ENCODE results near the gene PVR. TPM values are rescaled to one million over a fixed set of nuclear protein-coding genes. Genes with fewer than 3 reads are reported as not detected.

The PVR gene
- total and polyA plus RNA-seq, 10 of the 15 experiments (the other 5 are each of a cell fraction or from before 2014, with no cell fraction given): 0.07 to 4.0 (median 1.9) TPM

DNA sequence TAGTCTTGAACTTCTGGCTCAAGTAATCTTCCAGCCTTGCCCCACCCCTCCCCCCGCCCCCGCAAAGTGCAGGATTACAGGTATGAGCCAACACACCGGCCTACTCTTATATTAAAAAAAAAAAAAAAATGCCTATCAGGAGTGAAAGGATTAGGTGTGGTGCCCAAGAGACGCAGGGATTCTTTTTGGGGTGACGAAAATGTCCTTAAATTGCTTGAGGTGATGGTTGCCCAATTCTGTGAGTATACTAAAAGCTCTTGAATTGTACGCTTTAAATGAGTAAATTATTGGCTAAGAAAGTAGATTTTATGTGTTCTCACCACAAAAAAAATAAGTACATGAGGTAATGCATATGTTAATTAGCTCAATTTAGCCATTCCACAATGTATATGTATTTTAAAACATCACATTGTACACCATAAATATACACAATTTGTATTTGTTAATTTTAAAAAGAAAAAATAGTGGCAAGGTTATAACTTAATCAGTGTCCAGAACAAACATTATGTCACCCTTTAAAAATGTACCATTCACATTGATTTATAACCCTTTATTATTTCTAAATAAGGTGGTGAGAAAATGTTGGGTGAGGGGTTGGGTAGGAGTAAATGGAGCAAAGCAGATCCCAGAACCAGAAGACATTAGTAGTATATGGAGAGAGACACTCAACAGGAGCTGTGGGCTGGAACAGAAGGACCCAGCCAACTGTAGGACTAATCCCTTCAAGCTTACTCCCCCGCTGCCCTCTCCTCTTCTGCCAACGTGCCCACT is 26.4 kb upstream of the PVR start:
- H3K79me2 ChIP-seq (ENCODE audit: control insufficient read depth, insufficient read depth, low read length): no peaks in the 10 kb centered on the region
- H4K20me1 ChIP-seq (ENCODE audit: control insufficient read depth, insufficient read depth): no peaks in the 10 kb centered on the region
- RAD21 ChIA-PET (ENCODE audit: unreplicated experiment): no interaction called here
- no peak overlapping the region for H3K27ac ChIP-seq (ENCODE audit: control insufficient read depth, insufficient read depth)
- no peaks in the 10 kb centered on the region for H3K9me3 ChIP-seq (replicated peaks; ENCODE audit: control insufficient read depth, insufficient read depth, low read length)
- no peaks in the 10 kb centered on the region for H3K4me1 ChIP-seq (ENCODE audit: control insufficient read depth, insufficient read depth, low read length)
- TF ChIP-seq NFYA (IDR thresholded peaks at IDR 0.05; ENCODE audit: borderline replicate concordance, low read depth, low read length) (no peak), ZNF24 (IDR thresholded peaks at IDR 0.05) (no peak), SPI1 (IDR thresholded peaks at IDR 0.05; ENCODE audit: borderline replicate concordance, insufficient read depth, low read depth, low read length) (no peak), EZH2 (IDR thresholded peaks at IDR 0.05; ENCODE audit: borderline replicate concordance, control insufficient read depth, low read depth, low read length) (no peak), JUNB (IDR thresholded peaks at IDR 0.05) (no peak), EED (IDR thresholded peaks at IDR 0.05; ENCODE audit: low read depth) (no peak), CBFB (IDR thresholded peaks at IDR 0.05; ENCODE audit: low read depth) (no peak), JUND (IDR thresholded peaks at IDR 0.05; ENCODE audit: low read depth, low read length) (no peak), ATF7 (IDR thresholded peaks at IDR 0.05; ENCODE audit: low read depth) (no peak), EGR1 (IDR thresholded peaks at IDR 0.05; ENCODE audit: borderline replicate concordance in 1 of 2, low read depth in 2 of 2, low read length in 2 of 2) (no peak), TCF3 (IDR thresholded peaks at IDR 0.05; ENCODE audit: borderline replicate concordance, insufficient read depth, low read depth, low read length) (no peak)
- TF ChIP-seq, protein P1, sequence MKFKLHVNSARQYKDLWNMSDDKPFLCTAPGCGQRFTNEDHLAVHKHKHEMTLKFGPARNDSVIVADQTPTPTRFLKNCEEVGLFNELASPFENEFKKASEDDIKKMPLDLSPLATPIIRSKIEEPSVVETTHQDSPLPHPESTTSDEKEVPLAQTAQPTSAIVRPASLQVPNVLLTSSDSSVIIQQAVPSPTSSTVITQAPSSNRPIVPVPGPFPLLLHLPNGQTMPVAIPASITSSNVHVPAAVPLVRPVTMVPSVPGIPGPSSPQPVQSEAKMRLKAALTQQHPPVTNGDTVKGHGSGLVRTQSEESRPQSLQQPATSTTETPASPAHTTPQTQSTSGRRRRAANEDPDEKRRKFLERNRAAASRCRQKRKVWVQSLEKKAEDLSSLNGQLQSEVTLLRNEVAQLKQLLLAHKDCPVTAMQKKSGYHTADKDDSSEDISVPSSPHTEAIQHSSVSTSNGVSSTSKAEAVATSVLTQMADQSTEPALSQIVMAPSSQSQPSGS (IDR thresholded peaks at IDR 0.05; ENCODE audit: low read length): no peak
- TF ChIP-seq, protein P2, sequence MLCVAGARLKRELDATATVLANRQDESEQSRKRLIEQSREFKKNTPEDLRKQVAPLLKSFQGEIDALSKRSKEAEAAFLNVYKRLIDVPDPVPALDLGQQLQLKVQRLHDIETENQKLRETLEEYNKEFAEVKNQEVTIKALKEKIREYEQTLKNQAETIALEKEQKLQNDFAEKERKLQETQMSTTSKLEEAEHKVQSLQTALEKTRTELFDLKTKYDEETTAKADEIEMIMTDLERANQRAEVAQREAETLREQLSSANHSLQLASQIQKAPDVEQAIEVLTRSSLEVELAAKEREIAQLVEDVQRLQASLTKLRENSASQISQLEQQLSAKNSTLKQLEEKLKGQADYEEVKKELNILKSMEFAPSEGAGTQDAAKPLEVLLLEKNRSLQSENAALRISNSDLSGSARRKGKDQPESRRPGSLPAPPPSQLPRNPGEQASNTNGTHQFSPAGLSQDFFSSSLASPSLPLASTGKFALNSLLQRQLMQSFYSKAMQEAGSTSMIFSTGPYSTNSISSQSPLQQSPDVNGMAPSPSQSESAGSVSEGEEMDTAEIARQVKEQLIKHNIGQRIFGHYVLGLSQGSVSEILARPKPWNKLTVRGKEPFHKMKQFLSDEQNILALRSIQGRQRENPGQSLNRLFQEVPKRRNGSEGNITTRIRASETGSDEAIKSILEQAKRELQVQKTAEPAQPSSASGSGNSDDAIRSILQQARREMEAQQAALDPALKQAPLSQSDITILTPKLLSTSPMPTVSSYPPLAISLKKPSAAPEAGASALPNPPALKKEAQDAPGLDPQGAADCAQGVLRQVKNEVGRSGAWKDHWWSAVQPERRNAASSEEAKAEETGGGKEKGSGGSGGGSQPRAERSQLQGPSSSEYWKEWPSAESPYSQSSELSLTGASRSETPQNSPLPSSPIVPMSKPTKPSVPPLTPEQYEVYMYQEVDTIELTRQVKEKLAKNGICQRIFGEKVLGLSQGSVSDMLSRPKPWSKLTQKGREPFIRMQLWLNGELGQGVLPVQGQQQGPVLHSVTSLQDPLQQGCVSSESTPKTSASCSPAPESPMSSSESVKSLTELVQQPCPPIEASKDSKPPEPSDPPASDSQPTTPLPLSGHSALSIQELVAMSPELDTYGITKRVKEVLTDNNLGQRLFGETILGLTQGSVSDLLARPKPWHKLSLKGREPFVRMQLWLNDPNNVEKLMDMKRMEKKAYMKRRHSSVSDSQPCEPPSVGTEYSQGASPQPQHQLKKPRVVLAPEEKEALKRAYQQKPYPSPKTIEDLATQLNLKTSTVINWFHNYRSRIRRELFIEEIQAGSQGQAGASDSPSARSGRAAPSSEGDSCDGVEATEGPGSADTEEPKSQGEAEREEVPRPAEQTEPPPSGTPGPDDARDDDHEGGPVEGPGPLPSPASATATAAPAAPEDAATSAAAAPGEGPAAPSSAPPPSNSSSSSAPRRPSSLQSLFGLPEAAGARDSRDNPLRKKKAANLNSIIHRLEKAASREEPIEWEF (IDR thresholded peaks at IDR 0.05; ENCODE audit: insufficient replicate concordance, low read depth, low read length): no peak
- H3K27me3 ChIP-seq (replicated peaks in 1 of 2; ENCODE audit: control insufficient read depth in 2 of 2, insufficient read depth in 2 of 2, low read length in 1 of 2): no peaks in the 10 kb centered on the region
- SMC1A ChIA-PET (ENCODE audit: uncharacterized antibody, unreplicated experiment): no interaction called here
- no peak overlapping the region for H2AFZ ChIP-seq (ENCODE audit: control insufficient read depth, low read depth, low read length)
- in situ Hi-C loops (cut with MboI): no loop called here
- no peak overlapping the region for H3K4me2 ChIP-seq (ENCODE audit: control insufficient read depth, insufficient read depth)
- H3K36me3 ChIP-seq (ENCODE audit: control insufficient read depth in 2 of 2, insufficient read depth in 2 of 2, low read length in 1 of 2): no peaks in the 10 kb centered on the region
- no TSS peak for BruUV-seq (replicated peaks)
- ATAC-seq (no peak), FAIRE-seq (no peak), DNase-seq (ENCODE audit: low read depth, low spot score) (no peak)
- 36% methylated on average over 8 of the region's 8 CpGs for WGBS (ENCODE audit: insufficient coverage, insufficient replicate concordance, low lambda C conversion rate, missing lambda C conversion rate)
- POLR2A ChIA-PET: no interaction called here
- H3K9ac ChIP-seq (ENCODE audit: control insufficient read depth, insufficient read depth, low read length): no peak overlapping the region
- CTCF ChIA-PET: interaction anchor here (0.6 kb wide), 1 partner anchor 12 kb away, joined by 3 read pairs; no protein-coding TSS in a partner anchor
- H3K4me3 ChIP-seq: no peak overlapping the region
- intact Hi-C loops (cut with micrococcal nuclease; ENCODE audit: unreplicated experiment): no loop called here
